Measurements from ENCODE around the gene CUL9.

CUL9 gene

DNA sequence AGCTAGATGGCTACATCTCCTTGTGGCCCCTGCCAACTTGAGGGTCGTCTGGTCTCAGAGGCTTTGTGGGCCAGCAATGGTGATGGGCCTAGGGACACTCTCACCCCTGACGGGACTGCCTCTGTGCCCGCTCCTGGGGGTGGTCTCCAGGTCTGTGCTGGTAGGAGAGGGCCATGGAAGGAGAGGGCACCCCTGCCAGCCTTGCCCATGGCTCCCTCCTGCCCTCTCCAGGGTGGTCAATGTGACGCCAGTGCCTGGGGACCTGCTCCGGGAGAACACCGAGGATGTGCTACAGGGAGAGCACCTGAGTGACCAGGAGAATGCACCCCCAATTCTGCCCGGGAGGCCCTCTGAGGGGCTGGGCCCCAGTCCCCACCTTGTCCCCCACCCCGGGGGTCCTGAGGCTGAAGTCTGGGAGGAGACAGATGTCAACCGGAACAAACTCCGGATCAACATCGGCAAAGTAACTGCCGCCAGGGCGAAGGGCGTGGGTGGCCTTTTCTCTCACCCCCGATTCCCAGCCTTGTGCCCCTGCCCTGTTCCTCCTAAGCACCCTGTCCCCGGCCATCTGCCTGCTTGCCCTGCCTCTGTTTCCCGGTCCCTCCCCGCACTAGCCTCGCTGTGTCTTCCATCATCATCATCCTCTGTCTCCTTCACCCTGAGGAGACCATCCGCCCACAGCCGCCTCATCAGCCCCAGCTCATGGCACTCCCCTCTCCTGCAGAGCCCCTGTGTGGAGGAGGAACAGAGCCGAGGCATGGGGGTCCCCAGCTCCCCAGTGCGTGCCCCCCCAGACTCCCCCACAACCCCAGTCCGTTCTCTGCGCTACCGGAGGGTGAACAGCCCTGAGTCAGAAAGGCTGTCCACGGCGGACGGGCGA is 77.1 kb downstream of the CUL9 start:
- Histone ChIP-seq H3K4me3 (ENCODE audit: low read depth in 1 of 2, low read length in 2 of 2) (no peak overlapping the region), H2AFZ (ENCODE audit: low read depth, low read length) (no peak overlapping the region), H3K4me1 (ENCODE audit: insufficient read depth, low read length) (no peaks in the 10 kb centered on the region), H3K79me2 (ENCODE audit: insufficient read depth, low read length) (no peaks in the 10 kb centered on the region), H3K36me3 (ENCODE audit: insufficient read depth, low read length) (no peaks in the 10 kb centered on the region), H3K27me3 (ENCODE audit: insufficient read depth, low read length, poor library complexity) (peaks cover 5% of the 10 kb centered on the region), H3K9ac (ENCODE audit: low read depth, low read length) (no peak overlapping the region), H3K9me3 (ENCODE audit: insufficient read depth, low read length, severe bottlenecking) (no peaks in the 10 kb centered on the region), H4K20me1 (ENCODE audit: insufficient read depth, low read length) (no peaks in the 10 kb centered on the region), H3K27ac (ENCODE audit: low read length) (no peak overlapping the region), H3K4me2 (ENCODE audit: insufficient read depth, low read length) (no peak overlapping the region)
- TF ChIP-seq, protein P1, sequence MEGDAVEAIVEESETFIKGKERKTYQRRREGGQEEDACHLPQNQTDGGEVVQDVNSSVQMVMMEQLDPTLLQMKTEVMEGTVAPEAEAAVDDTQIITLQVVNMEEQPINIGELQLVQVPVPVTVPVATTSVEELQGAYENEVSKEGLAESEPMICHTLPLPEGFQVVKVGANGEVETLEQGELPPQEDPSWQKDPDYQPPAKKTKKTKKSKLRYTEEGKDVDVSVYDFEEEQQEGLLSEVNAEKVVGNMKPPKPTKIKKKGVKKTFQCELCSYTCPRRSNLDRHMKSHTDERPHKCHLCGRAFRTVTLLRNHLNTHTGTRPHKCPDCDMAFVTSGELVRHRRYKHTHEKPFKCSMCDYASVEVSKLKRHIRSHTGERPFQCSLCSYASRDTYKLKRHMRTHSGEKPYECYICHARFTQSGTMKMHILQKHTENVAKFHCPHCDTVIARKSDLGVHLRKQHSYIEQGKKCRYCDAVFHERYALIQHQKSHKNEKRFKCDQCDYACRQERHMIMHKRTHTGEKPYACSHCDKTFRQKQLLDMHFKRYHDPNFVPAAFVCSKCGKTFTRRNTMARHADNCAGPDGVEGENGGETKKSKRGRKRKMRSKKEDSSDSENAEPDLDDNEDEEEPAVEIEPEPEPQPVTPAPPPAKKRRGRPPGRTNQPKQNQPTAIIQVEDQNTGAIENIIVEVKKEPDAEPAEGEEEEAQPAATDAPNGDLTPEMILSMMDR (IDR thresholded peaks at IDR 0.05; ENCODE audit: borderline replicate concordance, extremely low read depth, low read length, poor library complexity, severe bottlenecking) = no peak
- no peak for TF ChIP-seq EZH2 (IDR thresholded peaks at IDR 0.05; ENCODE audit: borderline replicate concordance, low read depth, low read length, severe bottlenecking)
- ATAC-seq (ENCODE audit: insufficient read depth, low read depth) = no peak
- DNase-seq = no peak

GRCh38 chr6:43260791-43261190 is 78.8 kb downstream of the CUL9 start:
- Histone ChIP-seq H3K36me3 (ENCODE audit: insufficient read depth, low read length) (no peaks in the 10 kb centered on the region), H3K9me3 (ENCODE audit: insufficient read depth, low read length, severe bottlenecking) (no peaks in the 10 kb centered on the region), H2AFZ (ENCODE audit: low read depth, low read length) (no peak overlapping the region), H3K27ac (ENCODE audit: low read length) (no peak overlapping the region), H3K4me2 (ENCODE audit: insufficient read depth, low read length) (no peak overlapping the region), H3K27me3 (ENCODE audit: insufficient read depth, low read length, poor library complexity) (peaks cover 14% of the 10 kb centered on the region), H4K20me1 (ENCODE audit: insufficient read depth, low read length) (no peaks in the 10 kb centered on the region), H3K9ac (ENCODE audit: low read depth, low read length) (no peak overlapping the region), H3K4me1 (ENCODE audit: insufficient read depth, low read length) (no peaks in the 10 kb centered on the region), H3K79me2 (ENCODE audit: insufficient read depth, low read length) (no peaks in the 10 kb centered on the region), H3K4me3 (ENCODE audit: low read depth in 1 of 2, low read length in 2 of 2) (no peak overlapping the region)
- no peak for DNase-seq
- no peak for TF ChIP-seq EZH2 (IDR thresholded peaks at IDR 0.05; ENCODE audit: borderline replicate concordance, low read depth, low read length, severe bottlenecking)
- TF ChIP-seq, protein P1 (IDR thresholded peaks at IDR 0.05; ENCODE audit: borderline replicate concordance, extremely low read depth, low read length, poor library complexity, severe bottlenecking) = no peak
- no peak for ATAC-seq (ENCODE audit: insufficient read depth, low read depth)

GRCh38 chr6:43261198-43261597 is 79.2 kb downstream of the CUL9 start:
- Histone ChIP-seq H3K27me3 (ENCODE audit: insufficient read depth, low read length, poor library complexity) (peaks cover 16% of the 10 kb centered on the region), H3K79me2 (ENCODE audit: insufficient read depth, low read length) (no peaks in the 10 kb centered on the region), H2AFZ (ENCODE audit: low read depth, low read length) (no peak overlapping the region), H3K27ac (ENCODE audit: low read length) (no peak overlapping the region), H3K4me2 (ENCODE audit: insufficient read depth, low read length) (no peak overlapping the region), H3K4me3 (ENCODE audit: low read depth in 1 of 2, low read length in 2 of 2) (no peak overlapping the region), H3K36me3 (ENCODE audit: insufficient read depth, low read length) (no peaks in the 10 kb centered on the region), H3K9ac (ENCODE audit: low read depth, low read length) (no peak overlapping the region), H3K4me1 (ENCODE audit: insufficient read depth, low read length) (no peaks in the 10 kb centered on the region), H3K9me3 (ENCODE audit: insufficient read depth, low read length, severe bottlenecking) (no peaks in the 10 kb centered on the region), H4K20me1 (ENCODE audit: insufficient read depth, low read length) (no peaks in the 10 kb centered on the region)
- ATAC-seq (ENCODE audit: insufficient read depth, low read depth) (no peak), DNase-seq (no peak)
- TF ChIP-seq, protein P1 (IDR thresholded peaks at IDR 0.05; ENCODE audit: borderline replicate concordance, extremely low read depth, low read length, poor library complexity, severe bottlenecking) = no peak
- no peak for TF ChIP-seq EZH2 (IDR thresholded peaks at IDR 0.05; ENCODE audit: borderline replicate concordance, low read depth, low read length, severe bottlenecking)
